ENCODE results near the gene P2RY8.
"Not testable (repeated sequence)": the region's sequence is repeated elsewhere in the genome, so short reads cannot be mapped to it uniquely, and the experiment has no call there.

The P2RY8 gene

GRCh38 chrX:1453395-1453783 lies 83.6 kb downstream of the P2RY8 start:
- Histone ChIP-seq H3K36me3 (ENCODE audit: control insufficient read depth in 1 of 2, insufficient read depth in 2 of 2, low read length in 2 of 2) (no peaks in the 10 kb centered on the region), H3K27me3 (ENCODE audit: low read depth, low read length) (no peaks in the 10 kb centered on the region), H3K9me3 (ENCODE audit: control insufficient read depth in 1 of 2, low read length in 2 of 2) (no peaks in the 10 kb centered on the region), H3K4me3 (ENCODE audit: low read depth in 1 of 2, low read length in 2 of 2) (peak overlapping the region in 1 of 2 donors; percentile 66), H3K27ac (ENCODE audit: low read length) (no peak overlapping the region), H3K4me1 (ENCODE audit: control insufficient read depth in 1 of 2, insufficient read depth in 2 of 2, low read length in 2 of 2) (peaks cover 0 to 25% of the 10 kb centered on the region in 2 donors)

GRCh38 chrX:1452516-1453394 lies 84.2 kb downstream of the P2RY8 start, which contains the start of gene ASMTL:
Gene ASMTL, minus strand, starts transcription at chrX:1452909. Its CDS starts 69 bp downstream, at chrX:1452840.
- no peaks in the 10 kb centered on the region for H3K36me3 ChIP-seq (ENCODE audit: control insufficient read depth in 1 of 2, insufficient read depth in 2 of 2, low read length in 2 of 2)
- no peaks in the 10 kb centered on the region for H3K9me3 ChIP-seq (ENCODE audit: control insufficient read depth in 1 of 2, low read length in 2 of 2)
- peaks cover 0 to 25% of the 10 kb centered on the region in 2 donors for H3K4me1 ChIP-seq (ENCODE audit: control insufficient read depth in 1 of 2, insufficient read depth in 2 of 2, low read length in 2 of 2)
- peak within 1 kb of the TSS; percentile 81 to 97 for H3K4me3 ChIP-seq (ENCODE audit: low read depth in 1 of 2, low read length in 2 of 2)
- no peaks in the 10 kb centered on the region for H3K27me3 ChIP-seq (ENCODE audit: low read depth, low read length)
- H3K27ac ChIP-seq (ENCODE audit: low read length): no peak within 1 kb of the TSS

GRCh38 chrX:1451661-1452515 lies 85.1 kb downstream of the P2RY8 start:
- Histone ChIP-seq H3K27me3 (ENCODE audit: low read depth, low read length) (no peaks in the 10 kb centered on the region), H3K36me3 (ENCODE audit: control insufficient read depth in 1 of 2, insufficient read depth in 2 of 2, low read length in 2 of 2) (no peaks in the 10 kb centered on the region), H3K9me3 (ENCODE audit: control insufficient read depth in 1 of 2, low read length in 2 of 2) (no peaks in the 10 kb centered on the region), H3K27ac (ENCODE audit: low read length) (no peak overlapping the region), H3K4me3 (ENCODE audit: low read depth in 1 of 2, low read length in 2 of 2) (peak overlapping the region; percentile 81 to 97), H3K4me1 (ENCODE audit: control insufficient read depth in 1 of 2, insufficient read depth in 2 of 2, low read length in 2 of 2) (peaks cover 0 to 25% of the 10 kb centered on the region in 2 donors)

GRCh38 chrX:1451251-1451660 lies 85.7 kb downstream of the P2RY8 start:
- Histone ChIP-seq H3K9me3 (ENCODE audit: control insufficient read depth in 1 of 2, low read length in 2 of 2) (no peaks in the 10 kb centered on the region), H3K4me1 (ENCODE audit: control insufficient read depth in 1 of 2, insufficient read depth in 2 of 2, low read length in 2 of 2) (peaks cover 0 to 25% of the 10 kb centered on the region in 2 donors), H3K27ac (ENCODE audit: low read length) (no peak overlapping the region), H3K27me3 (ENCODE audit: low read depth, low read length) (no peaks in the 10 kb centered on the region), H3K36me3 (ENCODE audit: control insufficient read depth in 1 of 2, insufficient read depth in 2 of 2, low read length in 2 of 2) (no peaks in the 10 kb centered on the region), H3K4me3 (ENCODE audit: low read depth in 1 of 2, low read length in 2 of 2) (peak overlapping the region; percentile 81 to 97)

- H3K9me3 ChIP-seq (ENCODE audit: control insufficient read depth in 1 of 2, low read length in 2 of 2): no peaks in the 10 kb centered on the region
- H3K27me3 ChIP-seq (ENCODE audit: low read depth, low read length): no peaks in the 10 kb centered on the region
- peaks cover 0 to 25% of the 10 kb centered on the region in 2 donors for H3K4me1 ChIP-seq (ENCODE audit: control insufficient read depth in 1 of 2, insufficient read depth in 2 of 2, low read length in 2 of 2)
- no peak overlapping the region for H3K27ac ChIP-seq (ENCODE audit: low read length)
- H3K36me3 ChIP-seq (ENCODE audit: control insufficient read depth in 1 of 2, insufficient read depth in 2 of 2, low read length in 2 of 2): no peaks in the 10 kb centered on the region
- H3K4me3 ChIP-seq (ENCODE audit: low read depth in 1 of 2, low read length in 2 of 2): peak overlapping the region in 1 of 2 donors; percentile 97
Observed at GRCh38 chrX:1450361-1451161, 86.4 kb downstream of the P2RY8 start.

- no peak overlapping the region for H3K4me3 ChIP-seq (ENCODE audit: low read depth in 1 of 2, low read length in 2 of 2)
- peaks cover 0 to 25% of the 10 kb centered on the region in 2 donors for H3K4me1 ChIP-seq (ENCODE audit: control insufficient read depth in 1 of 2, insufficient read depth in 2 of 2, low read length in 2 of 2)
- no peaks in the 10 kb centered on the region for H3K9me3 ChIP-seq (ENCODE audit: control insufficient read depth in 1 of 2, low read length in 2 of 2)
- H3K27me3 ChIP-seq (ENCODE audit: low read depth, low read length): no peaks in the 10 kb centered on the region
- no peak overlapping the region for H3K27ac ChIP-seq (ENCODE audit: low read length)
- H3K36me3 ChIP-seq (ENCODE audit: control insufficient read depth in 1 of 2, insufficient read depth in 2 of 2, low read length in 2 of 2): no peaks in the 10 kb centered on the region
Observed at GRCh38 chrX:1449823-1450149, 87.2 kb downstream of the P2RY8 start.

GRCh38 chrX:1449036-1449822 lies 87.8 kb downstream of the P2RY8 start:
- Histone ChIP-seq H3K36me3 (ENCODE audit: control insufficient read depth in 1 of 2, insufficient read depth in 2 of 2, low read length in 2 of 2) (no peaks in the 10 kb centered on the region), H3K9me3 (ENCODE audit: control insufficient read depth in 1 of 2, low read length in 2 of 2) (no peaks in the 10 kb centered on the region), H3K27me3 (ENCODE audit: low read depth, low read length) (no peaks in the 10 kb centered on the region), H3K4me1 (ENCODE audit: control insufficient read depth in 1 of 2, insufficient read depth in 2 of 2, low read length in 2 of 2) (peaks cover 0 to 25% of the 10 kb centered on the region in 2 donors), H3K4me3 (ENCODE audit: low read depth in 1 of 2, low read length in 2 of 2) (no peak overlapping the region), H3K27ac (ENCODE audit: low read length) (no peak overlapping the region)

- H3K4me3 ChIP-seq (ENCODE audit: low read depth in 1 of 2, low read length in 2 of 2); H3K36me3 ChIP-seq (ENCODE audit: control insufficient read depth in 1 of 2, insufficient read depth in 2 of 2, low read length in 2 of 2); H3K27ac ChIP-seq (ENCODE audit: low read length); H3K27me3 ChIP-seq (ENCODE audit: low read depth, low read length); H3K9me3 ChIP-seq (ENCODE audit: control insufficient read depth in 1 of 2, low read length in 2 of 2): not testable (repeated sequence)
- H3K4me1 ChIP-seq (ENCODE audit: control insufficient read depth in 1 of 2, insufficient read depth in 2 of 2, low read length in 2 of 2): peaks cover 0 to 25% of the 10 kb centered on the region in 2 donors
Observed at GRCh38 chrX:1448573-1449001, 88.4 kb downstream of the P2RY8 start.

- H3K9me3 ChIP-seq (ENCODE audit: control insufficient read depth in 1 of 2, low read length in 2 of 2); H3K27ac ChIP-seq (ENCODE audit: low read length); H3K36me3 ChIP-seq (ENCODE audit: control insufficient read depth in 1 of 2, insufficient read depth in 2 of 2, low read length in 2 of 2); H3K27me3 ChIP-seq (ENCODE audit: low read depth, low read length); H3K4me3 ChIP-seq (ENCODE audit: low read depth in 1 of 2, low read length in 2 of 2): not testable (repeated sequence)
- peaks cover 0 to 25% of the 10 kb centered on the region in 2 donors for H3K4me1 ChIP-seq (ENCODE audit: control insufficient read depth in 1 of 2, insufficient read depth in 2 of 2, low read length in 2 of 2)
Observed at GRCh38 chrX:1447969-1448572, 88.9 kb downstream of the P2RY8 start.

Data from muscle layer of duodenum (tissue), 2 donors.